Heart left ventricle (tissue), 16 donors: ENCODE results near the gene KCNJ12. TPM values are rescaled to one million over a fixed set of nuclear protein-coding genes. Genes with fewer than 3 reads are reported as not detected.
"Not testable (repeated sequence)": the region's sequence is repeated elsewhere in the genome, so short reads cannot be mapped to it uniquely, and the experiment has no call there.

ENCODE experiments used
- ATAC-seq, 4 donors: fragments of 200-7000 bp; cut with Tn5 transposase; one replicate each; pipeline ENCODE4 v1.9.1; 2020 to 2022; ENCODE audit warnings: moderate library complexity in 4 of 4, mild to moderate bottlenecking in 3 of 4, moderate number of reproducible peaks in 1 of 4
- DNase-seq, 5 donors: peaks; one replicate each; pipeline ENCODE4 v3.0.0-alpha.2; 2020
- H3K27ac ChIP-seq, 12 donors: fragments of 200-600 bp; sonication (generic) in 4 of 12; one replicate each; pipeline versions ENCODE4 v1.5.0 to v1.8.0; 2016 to 2022; ENCODE audit warnings: mild to moderate bottlenecking in 2 of 12
- H3K27me3 ChIP-seq, 9 donors: fragments of 200-600 bp; sonication (generic) in 2 of 9; one replicate each; pipeline versions ENCODE4 v1.5.1 to v1.8.0; 2016 to 2022; ENCODE audit warnings: mild to moderate bottlenecking in 3 of 9
- H3K36me3 ChIP-seq, 9 donors: fragments of 200-600 bp; sonication (generic) in 2 of 9; one replicate each; pipeline versions ENCODE4 v1.5.0 to v1.8.0; 2018 to 2022; ENCODE audit warnings: mild to moderate bottlenecking in 2 of 9
- H3K4me1 ChIP-seq, 12 donors: fragments of 200-600 bp; sonication (generic) in 4 of 12; one replicate each; pipeline versions ENCODE4 v1.5.0 to v1.8.0; 2016 to 2022; ENCODE audit warnings: mild to moderate bottlenecking in 3 of 12
- H3K4me3 ChIP-seq, 12 donors: fragments of 200-600 bp; sonication (generic) in 4 of 12; one replicate each; pipeline versions ENCODE4 v1.5.0 to v1.8.0; 2017 to 2022; ENCODE audit warnings: mild to moderate bottlenecking in 9 of 12, moderate library complexity in 4 of 12
- H3K9me3 ChIP-seq, 12 donors: fragments of 200-600 bp; sonication (generic) in 4 of 12; one replicate each; pipeline versions ENCODE4 v1.5.0 to v1.8.0; 2016 to 2022; ENCODE audit warnings: mild to moderate bottlenecking in 1 of 12
- POLR2A ChIP-seq, 2 donors: fragments of 450-650 bp; IDR thresholded peaks; one replicate each; pipeline ENCODE4 v1.6.1; 2017; ENCODE audit warnings: antibody characterized with exemption in 2 of 2, mild to moderate bottlenecking in 2 of 2, moderate library complexity in 2 of 2
- WGBS, 4 donors: extraction: QIAGEN DNeasy Blood & Tissue Kit in 2 of 4; methylation state at CpG; one replicate each; pipeline versions ENCODE4 v1.1.5 to v1.1.7; 2013 to 2018; 5-methylcytosine and 5-hydroxymethylcytosine counted together
- intact Hi-C, 10 donors: fragments of 100-400 bp; cut with DNase I; formaldehyde crosslinking; loops; one replicate each; pipeline versions ENCODE4 v1.11.1 to v1.14.2; 2022
- polyA plus RNA-seq, 2 donors: library from polyadenylated mRNA; stranded (reverse); fragments of 200-250 nt; gene quantifications; one replicate each; pipeline ENCODE4 v1.2.3, GENCODE V29; 2013
- total RNA-seq, 9 donors: library from RNA; depleted of rRNA in 2 of 9; stranded (reverse); fragments of >200 nt in 2 of 9; fragmentation: NEBNext Ultra II Directional in 3 of 9; extraction: Animal tissue kit (Norgen Biotek cat#: 25700) in 3 of 9; gene quantifications; one replicate each; pipeline versions ENCODE4 v1.1.0 to v1.2.4, GENCODE V29; 2016 to 2023
- TF ChIP-seq, protein P1 (sequence below), 12 donors: fragments of 200-600 bp; sonication (generic) in 4 of 12; IDR thresholded peaks; one replicate each; pipeline versions ENCODE4 v1.5.0 to v1.8.0; 2018 to 2022; ENCODE audit warnings: antibody characterized with exemption in 12 of 12, mild to moderate bottlenecking in 5 of 12
- donor health status: ischemic (EF 13 %, LVEDD 7.1; RV severe dilation, severe dysfunction).
- donor health status: healthy with polysubstance abuse.
- donor health status: DM: no; HTN: yes; CAD: no.
- donor health status: DM: no; HTN: no; CAD: no.
- donor health status: ischemic (EF 25% LVEDD 6.9; RV normal size, moderate dysfunction).
- donor health status: ischemic (EF 25% LVEDD 5.7; RV mildly dilated, moderate dysfunction).
- donor health status: healthy.
- donor health status: DM: yes; HTN: yes; CAD: no.
- donor health status: ischemic (EF 35%, LVEDD 5.7; RV mildly dilated, moderate dysfunction).
- donor health status: nonischemic (EF 11% LVEDD 7.7; RV severe dilation, severe dysfunction).
- donor health status: DM: yes; HTN: yes; CAD: no.
- donor health status: PGD.
- donor health status: ischemic (EF 29% LVEDD 5.4; RV normal size, mild dysfunction).
- donor health status: nonischemic (EF 23%, LVEDD 6.1; RV moderate dilation, normal function).

The KCNJ12 gene
- total and polyA plus RNA-seq, 11 donors = 6.6 to 24.2 (median 9.0) TPM

DNA sequence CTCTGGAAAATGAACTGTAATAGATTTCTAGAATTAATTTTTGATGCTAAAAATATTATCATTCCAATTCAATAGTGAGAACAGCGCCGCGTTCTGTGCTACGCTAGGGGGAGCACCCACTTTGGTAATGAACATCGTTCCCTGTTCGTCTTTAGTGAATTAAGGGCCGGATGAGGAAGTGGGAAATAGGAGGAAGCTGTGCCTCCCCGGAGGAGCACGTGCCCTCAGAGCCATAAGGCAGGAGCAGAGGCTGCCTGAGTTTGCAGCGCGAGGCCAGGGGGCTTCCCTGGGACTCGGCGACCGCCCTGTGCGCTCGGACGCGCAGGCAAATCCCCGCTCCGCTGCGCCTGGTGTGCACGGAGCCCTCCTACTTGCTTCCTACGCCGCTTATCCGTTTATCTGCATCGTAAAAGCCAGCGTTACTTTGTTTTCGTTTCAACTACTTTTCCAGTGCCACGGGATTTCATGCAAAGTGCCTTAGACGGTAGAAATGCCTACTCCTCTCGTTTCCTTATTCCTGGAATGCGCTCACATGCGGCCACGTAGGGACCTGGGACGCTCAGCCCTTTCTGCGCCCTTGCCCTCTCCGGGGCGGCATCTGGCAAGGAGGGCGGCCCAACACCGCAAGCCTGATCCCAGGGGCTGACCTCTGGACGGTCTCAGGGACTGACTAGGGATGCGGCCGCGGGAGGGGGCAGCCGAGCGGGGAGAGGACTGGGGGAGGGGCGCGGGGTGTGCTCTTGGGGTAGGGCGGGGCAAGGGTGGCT, 76.4 kb downstream of the KCNJ12 start:
- intact Hi-C loops = loop anchor here (5.0 to 10.0 kb wide), 10 partner anchors 130 to 335 kb away; partner anchors contain the start of genes DHRS7B (in 6 of the 10) and MAP2K3 (in 2 of the 10)
- Histone ChIP-seq H3K4me3 (peak overlapping the region in 10 of 12 donors; percentile 33 to 55 (median 41)), H3K27me3 (peaks cover 0 to 5% (median 0%) of the 10 kb centered on the region in 9 donors), H3K36me3 (no peaks in the 10 kb centered on the region), H3K9me3 (no peaks in the 10 kb centered on the region), H3K4me1 (peaks cover 0 to 19% (median 8%) of the 10 kb centered on the region in 12 donors), H3K27ac (no peak overlapping the region)
- ATAC-seq (peak in 3 of 4 donors; percentile 61 to 72 (median 69)), DNase-seq (peak; percentile 43 to 69 (median 61))
- 5 to 10% (median 9%) methylated on average over 40 to 49 of the region's 49 CpGs for WGBS, 4 donors
- TF ChIP-seq, protein P1, sequence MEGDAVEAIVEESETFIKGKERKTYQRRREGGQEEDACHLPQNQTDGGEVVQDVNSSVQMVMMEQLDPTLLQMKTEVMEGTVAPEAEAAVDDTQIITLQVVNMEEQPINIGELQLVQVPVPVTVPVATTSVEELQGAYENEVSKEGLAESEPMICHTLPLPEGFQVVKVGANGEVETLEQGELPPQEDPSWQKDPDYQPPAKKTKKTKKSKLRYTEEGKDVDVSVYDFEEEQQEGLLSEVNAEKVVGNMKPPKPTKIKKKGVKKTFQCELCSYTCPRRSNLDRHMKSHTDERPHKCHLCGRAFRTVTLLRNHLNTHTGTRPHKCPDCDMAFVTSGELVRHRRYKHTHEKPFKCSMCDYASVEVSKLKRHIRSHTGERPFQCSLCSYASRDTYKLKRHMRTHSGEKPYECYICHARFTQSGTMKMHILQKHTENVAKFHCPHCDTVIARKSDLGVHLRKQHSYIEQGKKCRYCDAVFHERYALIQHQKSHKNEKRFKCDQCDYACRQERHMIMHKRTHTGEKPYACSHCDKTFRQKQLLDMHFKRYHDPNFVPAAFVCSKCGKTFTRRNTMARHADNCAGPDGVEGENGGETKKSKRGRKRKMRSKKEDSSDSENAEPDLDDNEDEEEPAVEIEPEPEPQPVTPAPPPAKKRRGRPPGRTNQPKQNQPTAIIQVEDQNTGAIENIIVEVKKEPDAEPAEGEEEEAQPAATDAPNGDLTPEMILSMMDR (IDR thresholded peaks at IDR 0.05) = peak; percentile 45 to 89 (median 67)
- no peak for TF ChIP-seq POLR2A (IDR thresholded peaks at IDR 0.05)

DNA sequence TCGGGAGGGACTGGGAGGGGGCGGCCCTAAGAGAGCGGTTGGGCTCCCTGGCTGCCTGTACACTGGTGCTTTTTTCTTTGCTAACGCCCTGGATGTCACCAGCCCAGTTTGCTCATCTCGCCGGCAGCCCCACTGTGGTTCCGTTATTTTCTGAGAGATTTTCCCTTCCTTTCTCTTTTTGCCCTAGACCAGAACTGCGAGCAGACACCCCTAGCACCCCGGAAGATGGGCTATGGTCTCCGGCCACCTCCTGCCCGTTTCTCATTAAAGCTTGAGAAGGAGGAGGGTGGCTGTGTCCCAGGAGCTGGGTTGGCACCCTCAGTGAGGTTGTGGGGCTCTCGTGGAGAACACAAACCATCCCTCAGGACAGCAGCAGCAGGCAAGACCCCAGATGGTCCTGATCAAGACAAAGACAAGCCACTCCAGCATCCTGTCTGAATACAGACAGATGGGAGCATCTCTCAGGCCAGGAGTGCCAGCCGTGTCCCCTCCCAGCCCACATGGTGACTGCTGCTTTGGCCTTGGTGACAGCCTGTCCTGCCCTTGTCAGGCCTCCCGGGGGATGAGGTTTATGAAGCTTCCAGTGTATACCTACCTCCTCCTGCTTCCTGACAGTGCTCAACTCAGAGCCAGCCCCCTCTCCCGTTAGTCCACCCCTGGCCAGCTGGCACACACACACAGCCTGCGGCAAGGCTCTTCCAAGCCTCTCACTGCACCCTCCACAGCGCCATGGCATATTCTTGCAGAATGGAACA, 77.2 kb downstream of the KCNJ12 start:
- no peaks in the 10 kb centered on the region for H3K9me3 ChIP-seq
- no peaks in the 10 kb centered on the region for H3K36me3 ChIP-seq
- DNase-seq (no peak), ATAC-seq (no peak)
- TF ChIP-seq POLR2A (IDR thresholded peaks at IDR 0.05) = no peak
- TF ChIP-seq, protein P1 (IDR thresholded peaks at IDR 0.05) = no peak
- peaks cover 0 to 19% (median 8%) of the 10 kb centered on the region in 12 donors for H3K4me1 ChIP-seq
- intact Hi-C loops = loop anchor here (5.0 to 10.0 kb wide), 10 partner anchors 131 to 336 kb away; partner anchors contain the start of genes DHRS7B (in 6 of the 10) and MAP2K3 (in 2 of the 10)
- no peak overlapping the region for H3K27ac ChIP-seq
- peaks cover 0 to 5% (median 0%) of the 10 kb centered on the region in 9 donors for H3K27me3 ChIP-seq
- H3K4me3 ChIP-seq = peak overlapping the region in 7 of 12 donors; percentile 37 to 55 (median 42)
- WGBS, 4 donors = 66 to 77% (median 70%) methylated on average over 15 to 17 of the region's 17 CpGs

DNA sequence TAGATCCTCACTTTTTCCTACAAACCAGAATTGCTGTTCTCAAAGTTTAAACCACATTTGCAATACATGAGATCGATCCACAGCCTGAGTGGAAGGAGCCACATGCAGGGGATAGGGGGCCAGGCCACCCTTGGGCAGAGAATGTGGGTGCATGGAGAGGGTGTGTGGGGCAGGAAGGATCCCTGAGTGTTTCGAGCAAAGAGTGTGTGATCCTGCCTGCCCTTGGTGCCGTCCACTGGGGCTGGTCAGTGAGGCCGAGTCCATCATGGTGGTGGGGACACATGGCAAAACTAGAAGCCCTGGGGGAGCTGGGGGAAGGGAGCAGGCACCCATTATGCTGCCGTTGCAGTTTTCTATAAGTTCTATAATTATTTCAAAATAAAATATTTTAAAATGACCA, 77.8 kb downstream of the KCNJ12 start:
- 89 to 97% (median 92%) methylated on average over 5 of the region's 5 CpGs for WGBS, 4 donors
- intact Hi-C loops = loop anchor here (2.0 to 10.0 kb wide), 11 partner anchors 59 to 337 kb away; partner anchors contain the start of genes DHRS7B (in 6 of the 10) and MAP2K3 (in 2 of the 10)
- not testable (repeated sequence) for H3K9me3 ChIP-seq, H3K27me3 ChIP-seq, H3K4me3 ChIP-seq, H3K27ac ChIP-seq, H3K36me3 ChIP-seq, DNase-seq, ATAC-seq
- H3K4me1 ChIP-seq = peaks cover 0 to 19% (median 8%) of the 10 kb centered on the region in 12 donors

DNA sequence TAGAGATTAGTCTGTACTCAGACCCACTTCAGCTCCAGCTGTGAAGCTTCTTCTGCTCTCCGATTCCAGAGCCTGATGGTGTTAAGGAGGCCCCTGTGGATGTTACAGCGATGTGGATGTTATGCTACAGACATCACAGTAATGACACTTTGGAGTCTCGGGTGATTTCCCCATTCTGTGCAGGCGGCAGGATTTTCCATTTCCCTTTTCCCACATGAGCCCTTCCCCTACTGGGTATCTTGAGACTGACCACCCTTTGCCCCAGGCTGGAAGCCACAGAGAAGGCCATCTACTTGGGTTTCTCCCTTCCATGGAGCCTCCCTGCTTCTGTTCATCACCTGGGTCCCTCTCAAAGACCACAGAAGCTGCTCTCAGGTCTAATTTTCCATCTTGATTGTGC, 78.3 kb downstream of the KCNJ12 start:
- WGBS, 4 donors = 60 to 77% (median 72%) methylated on average over 4 of the region's 4 CpGs
- H3K9me3 ChIP-seq = no peaks in the 10 kb centered on the region
- no peaks in the 10 kb centered on the region for H3K36me3 ChIP-seq
- ATAC-seq (no peak), DNase-seq (no peak)
- H3K4me3 ChIP-seq = no peak overlapping the region
- H3K27ac ChIP-seq = no peak overlapping the region
- TF ChIP-seq, protein P1 (IDR thresholded peaks at IDR 0.05) = no peak
- intact Hi-C loops = loop anchor here (2.0 to 10.0 kb wide), 11 partner anchors 58 to 337 kb away; partner anchors contain the start of genes DHRS7B (in 6 of the 10) and MAP2K3 (in 2 of the 10)
- H3K27me3 ChIP-seq = peaks cover 0 to 5% (median 0%) of the 10 kb centered on the region in 9 donors
- peaks cover 0 to 19% (median 8%) of the 10 kb centered on the region in 12 donors for H3K4me1 ChIP-seq
